IMR-90 (cell line): Measurements from ENCODE around the gene SLC36A1. TPM values are rescaled to one million over a fixed set of nuclear protein-coding genes. Genes with fewer than 3 reads are reported as not detected.

Experiments used
- ATAC-seq: fragments of 200-7000 bp; cut with Tn5 transposase; 2 replicates; pipeline ENCODE4 v1.9.1; 2020; ENCODE audit warnings: low read depth, mild to moderate bottlenecking, moderate library complexity
- Bru-seq: library from RNA; stranded (reverse); fragments of 400-500 nt; gene quantifications from one replicate; lab custom pipeline; 2021; lab: Mats Ljungman, UMichigan
- BruChase-seq, 2 experiments: library from RNA; stranded (reverse); fragments of 400-500 nt; gene quantifications; one replicate each; lab custom pipeline; 2021; lab: Mats Ljungman, UMichigan
- BruUV-seq: library from RNA; stranded (reverse); fragments of 400-500 nt; replicated peaks from 2 replicates; lab custom pipeline; 2021; lab: Mats Ljungman, UMichigan
- CTCF ChIA-PET: fragments of 300-600 bp; formaldehyde crosslinking; extraction: SDS; loops from one replicate; lab custom pipeline; 2021; ENCODE audit warnings: antibody characterized with exemption; lab: Yijun Ruan, JAX
- POLR2A ChIA-PET: fragments of 300-600 bp; sonication (Branson Sonifier 250); formaldehyde crosslinking; loops from one replicate; lab custom pipeline; 2022; ENCODE audit warnings: antibody characterized with exemption; ENCODE audit not compliant: unreplicated experiment; lab: Charles Lee
- DNase-seq: peaks from one replicate; pipeline ENCODE4 v3.0.0; 2013
- H2AFZ ChIP-seq: replicated peaks from 2 replicates; pipeline ENCODE3; 2013; ENCODE audit warnings: low read length, mild to moderate bottlenecking; ENCODE audit not compliant: poor library complexity
- H2AK5ac ChIP-seq: 2 replicates; pipeline ENCODE4 v1.6.1; 2013; ENCODE audit warnings: low read depth, low read length, inconsistent platforms
- H2AK9ac ChIP-seq: replicated peaks from 2 replicates; pipeline ENCODE3; 2013; ENCODE audit warnings: mild to moderate bottlenecking, low read depth, low read length, moderate library complexity; ENCODE audit not compliant: poor library complexity
- H2BK120ac ChIP-seq: 2 replicates; pipeline ENCODE4 v1.6.1; 2013; ENCODE audit warnings: low read depth, low read length, inconsistent platforms
- H2BK15ac ChIP-seq: 3 replicates; pipeline ENCODE4 v1.6.1; 2013; ENCODE audit warnings: low read depth, low read length, inconsistent platforms
- H2BK20ac ChIP-seq: 2 replicates; pipeline ENCODE4 v1.6.1; 2013; ENCODE audit warnings: low read depth, mild to moderate bottlenecking, inconsistent platforms, low read length, moderate library complexity
- H2BK5ac ChIP-seq: 2 replicates; pipeline ENCODE4 v1.6.1; 2013; ENCODE audit warnings: mild to moderate bottlenecking, low read depth, low read length, inconsistent platforms; ENCODE audit not compliant: poor library complexity, severe bottlenecking
- H3K14ac ChIP-seq: replicated peaks from 2 replicates; pipeline ENCODE4 v1.6.1; 2013; ENCODE audit warnings: low read depth, low read length, inconsistent platforms
- H3K18ac ChIP-seq: 2 replicates; pipeline ENCODE4 v1.6.1; 2013; ENCODE audit warnings: low read depth, low read length, control low read depth
- H3K23ac ChIP-seq: 2 replicates; pipeline ENCODE4 v1.6.1; 2013; ENCODE audit warnings: low read depth, low read length, inconsistent platforms
- H3K27ac ChIP-seq: 2 replicates; pipeline ENCODE4 v1.5.1; 2013; ENCODE audit warnings: mild to moderate bottlenecking, control low read depth, low read length; ENCODE audit not compliant: insufficient read depth
- H3K27me3 ChIP-seq: 2 replicates; pipeline ENCODE4 v1.6.1; 2013; ENCODE audit warnings: low read length; ENCODE audit not compliant: control insufficient read depth, insufficient read depth
- H3K36me3 ChIP-seq: 2 replicates; pipeline ENCODE4 v1.6.1; 2013; ENCODE audit warnings: low read length, mixed read lengths; ENCODE audit not compliant: control insufficient read depth, insufficient read depth
- H3K4ac ChIP-seq: 2 replicates; pipeline ENCODE4 v1.6.1; 2013; ENCODE audit warnings: low read depth, low read length, inconsistent platforms
- H3K4me1 ChIP-seq: 2 replicates; pipeline ENCODE4 v1.6.1; 2013; ENCODE audit warnings: low read length, mixed read lengths; ENCODE audit not compliant: control insufficient read depth, insufficient read depth
- H3K4me2 ChIP-seq: 2 replicates; pipeline ENCODE4 v1.6.1; 2013; ENCODE audit warnings: low read depth, mild to moderate bottlenecking, control low read depth, low read length, moderate library complexity
- H3K4me3 ChIP-seq: 2 replicates; pipeline ENCODE4 v1.5.1; 2013; ENCODE audit warnings: low read depth, mild to moderate bottlenecking, control low read depth, low read length, moderate library complexity; ENCODE audit not compliant: insufficient read depth
- H3K56ac ChIP-seq: 2 replicates; pipeline ENCODE4 v1.6.1; 2013; ENCODE audit warnings: low read length, inconsistent platforms; ENCODE audit not compliant: insufficient read depth; ENCODE audit errors: extremely low read depth
- H3K79me1 ChIP-seq, 2 experiments: 2 replicates each; pipeline ENCODE4 v1.6.1; 2013; ENCODE audit warnings: low read length in 2 of 2, inconsistent platforms in 1 of 2, low read depth in 1 of 2
- H3K9ac ChIP-seq: 2 replicates; pipeline ENCODE4 v1.6.1; 2013; ENCODE audit warnings: low read depth, low read length, control low read depth
- H3K9me1 ChIP-seq: 2 replicates; pipeline ENCODE4 v1.6.1; 2013; ENCODE audit warnings: low read length, inconsistent platforms; ENCODE audit not compliant: insufficient read depth
- H3K9me3 ChIP-seq: 2 replicates; pipeline ENCODE4 v1.6.1; 2013; ENCODE audit warnings: low read length; ENCODE audit not compliant: control insufficient read depth, insufficient read depth
- H4K20me1 ChIP-seq: 2 replicates; pipeline ENCODE4 v1.6.1; 2013; ENCODE audit warnings: low read length, inconsistent platforms; ENCODE audit not compliant: insufficient read depth
- H4K5ac ChIP-seq: 2 replicates; pipeline ENCODE4 v1.6.1; 2013; ENCODE audit warnings: mild to moderate bottlenecking, low read depth, low read length, control low read depth
- H4K8ac ChIP-seq, 2 experiments: 2 replicates each; pipeline ENCODE4 v1.6.1; 2013; ENCODE audit warnings: low read depth in 2 of 2, low read length in 2 of 2, control low read depth in 1 of 2, inconsistent platforms in 1 of 2
- H4K91ac ChIP-seq: 2 replicates; pipeline ENCODE4 v1.6.1; 2013; ENCODE audit warnings: low read depth, low read length, inconsistent platforms; ENCODE audit not compliant: insufficient read depth
- BHLHE40 ChIP-seq: fragments of 150-350 bp; IDR thresholded peaks from 2 replicates; pipeline ENCODE4 v1.6.1; 2016; ENCODE audit warnings: mild to moderate bottlenecking, low read depth, low read length
- CEBPB ChIP-seq: IDR thresholded peaks from 2 replicates; pipeline ENCODE4 v1.6.1; 2012; ENCODE audit warnings: low read depth, low read length, improper control_type of control experiment
- CHD1 ChIP-seq: IDR thresholded peaks from 2 replicates; pipeline ENCODE4 v1.6.1; 2012; ENCODE audit warnings: low read depth, low read length, improper control_type of control experiment
- FOS ChIP-seq: fragments of 150-350 bp; IDR thresholded peaks from 2 replicates; pipeline ENCODE4 v1.6.1; 2016; ENCODE audit warnings: low read depth, low read length
- MAZ ChIP-seq: IDR thresholded peaks from 2 replicates; pipeline ENCODE4 v1.6.1; 2012; ENCODE audit warnings: low read depth, mild to moderate bottlenecking, low read length, improper control_type of control experiment, moderate library complexity, borderline replicate concordance
- MXI1 ChIP-seq: IDR thresholded peaks from 2 replicates; pipeline ENCODE4 v1.6.1; 2012; ENCODE audit warnings: low read depth, mild to moderate bottlenecking, low read length, moderate library complexity, borderline replicate concordance
- NFE2L2 ChIP-seq: fragments of 150-350 bp; IDR thresholded peaks from 2 replicates; pipeline ENCODE4 v1.6.1; 2016; ENCODE audit warnings: low read depth, mild to moderate bottlenecking, low read length
- POLR2A ChIP-seq: IDR thresholded peaks from 2 replicates; pipeline ENCODE4 v1.6.1; 2012; ENCODE audit warnings: mild to moderate bottlenecking, low read depth, low read length
- RCOR1 ChIP-seq: IDR thresholded peaks from 2 replicates; pipeline ENCODE4 v1.6.1; 2012; ENCODE audit warnings: mild to moderate bottlenecking, low read length, improper control_type of control experiment; ENCODE audit not compliant: insufficient replicate concordance
- RFX5 ChIP-seq: IDR thresholded peaks from 2 replicates; pipeline ENCODE4 v1.8.0; 2012; ENCODE audit warnings: low read depth, mild to moderate bottlenecking, low read length, moderate library complexity
- SMC3 ChIP-seq: fragments of 150-350 bp; IDR thresholded peaks from 2 replicates; pipeline ENCODE4 v1.6.1; 2016; ENCODE audit warnings: low read depth, mild to moderate bottlenecking, antibody characterized with exemption, low read length, moderate library complexity
- USF2 ChIP-seq: fragments of 150-350 bp; IDR thresholded peaks from 2 replicates; pipeline ENCODE4 v1.6.1; 2017; ENCODE audit warnings: mild to moderate bottlenecking, antibody characterized with exemption, low read length, low read depth
- WGBS, 2 experiments: methylation state at CpG; one replicate each; pipeline versions ENCODE4 v1.1.5 to v1.1.7; 2013; ENCODE audit warnings: missing lambda C conversion rate in 2 of 2; ENCODE audit not compliant: insufficient read length in 1 of 2; ENCODE audit errors: extremely low coverage in 2 of 2; 5-methylcytosine and 5-hydroxymethylcytosine counted together
- dilution Hi-C: fragments of 300-500 bp; cut with HindIII; formaldehyde crosslinking; loops from one replicate; pipeline ENCODE4 v1.14.3; 2018; ENCODE audit warnings: low sequenced_read_pairs; ENCODE audit not compliant: unreplicated experiment
- in situ Hi-C: fragments of 300-500 bp; cut with MboI; formaldehyde crosslinking; loops from 3 replicates; pipeline ENCODE4 v1.14.3; 2019; ENCODE audit warnings: low sequenced_read_pairs, inconsistent platforms, mixed read lengths
- intact Hi-C: fragments of 100-400 bp; cut with micrococcal nuclease; formaldehyde crosslinking; loops from 2 replicates; pipeline ENCODE4 v1.10.0; 2022
- long read RNA-seq: library from polyadenylated mRNA; unstranded; transcript quantifications from one replicate; pipeline ENCODE4 v2.0.0, GENCODE V29; 2021; ENCODE audit not compliant: unreplicated experiment
- polyA plus RNA-seq, 3 experiments: library from polyadenylated mRNA; depleted of rRNA; stranded (reverse); fragments of >200 nt; gene quantifications; 2 replicates each; pipeline ENCODE4 v1.2.3, GENCODE V29; 2012; ENCODE audit warnings: low replicate concordance in 1 of 3
- total RNA-seq: library from RNA; depleted of rRNA; stranded (reverse); fragments of >200 nt; gene quantifications from 2 replicates; pipeline ENCODE4 v1.2.3, GENCODE V29; 2012; rRNA removed

Gene SLC36A1
- 5.3 and 5.7 TPM in 2 replicates for total RNA-seq
- 8.7 and 9.4 TPM in 2 replicates for polyA plus RNA-seq (2012; rRNA removed)
- 5.4 and 5.6 TPM in 2 replicates for polyA plus RNA-seq (2012; cell fraction: cytosol; rRNA removed)
- 27.2 and 30.1 TPM in 2 replicates for polyA plus RNA-seq (2012; cell fraction: nucleus; rRNA removed; ENCODE audit: low replicate concordance)
- Bru-seq, nascent RNA = percentile 67 among the genes with signal in this experiment
- BruChase-seq, experiment 1, labeled RNA remaining after a 6-hour chase = percentile 70 among the genes with signal in this experiment
- BruChase-seq, experiment 2, labeled RNA remaining after a 2-hour chase = percentile 76 among the genes with signal in this experiment
- long read RNA-seq, partial matches to known transcripts = 1 of 12 reads
- long read RNA-seq, other reads (novel, unspliced or antisense) = 11 of 12 reads

- Histone ChIP-seq H3K9me1 (peaks cover 7% of the 10 kb centered on the region; the same call in 1 of the 2 replicates), H3K4ac (peak within 1 kb of the TSS; percentile 89), H3K4me3 (peak within 1 kb of the TSS; percentile 74), H3K27ac (peak within 1 kb of the TSS; percentile 50), H3K14ac (peak within 1 kb of the TSS; percentile 81), H4K91ac (peak within 1 kb of the TSS; percentile 70), H3K36me3 (no peaks in the 10 kb centered on the region), H2BK5ac (peak within 1 kb of the TSS; percentile 47), H3K23ac (peak within 1 kb of the TSS; percentile 83), H3K79me1 (peaks cover 25 to 42% of the 10 kb centered on the region in 2 experiments; a peak in 3 of 4 replicates), H3K56ac (peak within 1 kb of the TSS; percentile 71; the same call in 1 of the 2 replicates), H2AK5ac (peak within 1 kb of the TSS; percentile 71; the same call in 1 of the 2 replicates), H3K27me3 (peaks cover 2% of the 10 kb centered on the region; the same call in 1 of the 2 replicates), H3K18ac (no peak within 1 kb of the TSS; the same call in none of the 2 replicates), H3K9me3 (no peaks in the 10 kb centered on the region), H4K20me1 (peaks cover 6% of the 10 kb centered on the region), H4K8ac (peak within 1 kb of the TSS; percentile 37 to 81; a peak in 3 of 4 replicates), H2BK15ac (0 out of 3 replicates have a peak within 1 kb of the TSS, but pooled peaks have one; percentile 10), H3K9ac (peak within 1 kb of the TSS; percentile 77), H2BK20ac (peak within 1 kb of the TSS; percentile 8; the same call in 1 of the 2 replicates), H2AK9ac (peak within 1 kb of the TSS; percentile 78), H3K4me2 (peak within 1 kb of the TSS; percentile 86), H4K5ac (peak within 1 kb of the TSS; percentile 11; the same call in 1 of the 2 replicates), H2AFZ (peak within 1 kb of the TSS; percentile 94), H3K4me1 (peaks cover 12% of the 10 kb centered on the region), H2BK120ac (peak within 1 kb of the TSS; percentile 48)
- ChIA-PET POLR2A (interaction anchor here (0.6 to 1.2 kb wide), 4 partner anchors 12 to 324 kb away, joined by 3 to 4 read pairs (median 3); no protein-coding TSS in a partner anchor), CTCF (interaction anchor here (0.6 to 3.7 kb wide), 16 partner anchors 10 to 324 kb away, joined by 3 to 26 read pairs (median 4); partner anchors contain the start of gene G3BP1)
- peak; percentile 86 for DNase-seq
- in situ Hi-C loops (loop anchor here (5.0 kb wide), 3 partner anchors 55 to 300 kb away; no protein-coding TSS in a partner anchor), intact Hi-C loops (loop anchor here (1.0 kb wide), 6 partner anchors 34 to 295 kb away; no protein-coding TSS in a partner anchor), dilution Hi-C loops (no loop called here)
- peak; percentile 90 for ATAC-seq
- 0% methylated on average over 29 of the region's 46 CpGs; no CpG with 5 or more reads in 1 of the 2 experiments for WGBS, 2 experiments
- BruUV-seq = no TSS peak
- no peak for TF ChIP-seq MAZ
- TF ChIP-seq CHD1 = no peak
- no peak for TF ChIP-seq RFX5
- TF ChIP-seq USF2 = peak; percentile 100
- TF ChIP-seq BHLHE40 = peak; percentile 95
- peak; percentile 41; the same call in 1 of the 2 replicates for TF ChIP-seq POLR2A
- no peak; the same call in 1 of the 2 replicates for TF ChIP-seq MXI1
- TF ChIP-seq NFE2L2 = no peak
- peak; percentile 75 for TF ChIP-seq FOS
- no peak for TF ChIP-seq CEBPB
- peak; percentile 99 for TF ChIP-seq SMC3
- no peak for TF ChIP-seq RCOR1
Observed at GRCh38 chr5:151447174-151448037, at the start of gene SLC36A1. Gene SLC36A1 (plus strand): TSS chr5:151447603. CDS start chr5:151458793, 11,190 bp downstream.
